K562 (cell line): Measurements from ENCODE around the gene PTPRE. TPM values are rescaled to one million over a fixed set of nuclear protein-coding genes. Genes with fewer than 3 reads are reported as not detected.

Experiments
- ATAC-seq: fragments of 200-7000 bp; cut with Tn5 transposase; 3 replicates; pipeline ENCODE4 v1.9.1; 2020; ENCODE audit warnings: moderate library complexity
- BruUV-seq: library from RNA; stranded (reverse); fragments of 400-500 nt; replicated peaks from 2 replicates; lab custom pipeline; 2021; lab: Mats Ljungman, UMichigan
- CTCF ChIA-PET: fragments of 300-600 bp; formaldehyde crosslinking; extraction: SDS; loops from one replicate; lab custom pipeline; 2021; ENCODE audit warnings: low intra/inter-chr PET ratio; lab: Yijun Ruan, JAX
- POLR2A ChIA-PET: fragments of 300-600, 350-650 bp; sonication (Branson Sonifier 250); formaldehyde crosslinking; extraction: SDS; loops from one replicate; lab custom pipeline; 2021; ENCODE audit warnings: antibody characterized with exemption, inconsistent platforms; lab: Yijun Ruan, JAX
- DNase-seq, 4 experiments: peaks; one replicate each; pipeline versions ENCODE4 v3.0.0 to v3.0.0-alpha.2; 2011 to 2018; ENCODE audit warnings: low spot score in 3 of 4, mixed read lengths in 3 of 4; ENCODE audit errors: extremely low read depth in 1 of 4
- FAIRE-seq: peaks from 2 replicates; lab custom pipeline; 2011; peaks lifted over from hg19 to GRCh38; lab: Jason Lieb, UNC
- H2AFZ ChIP-seq: 2 replicates; pipeline ENCODE4 v1.6.0; 2011; ENCODE audit warnings: low read depth, low read length, control low read depth, inconsistent platforms
- H3K27ac ChIP-seq: fragments of 200-600 bp; 3 replicates; pipeline ENCODE4 v1.8.0; 2011; ENCODE audit warnings: low read depth, mild to moderate bottlenecking, control low read depth, inconsistent platforms, low read length, moderate library complexity, mixed read lengths; ENCODE audit errors: extremely low read depth
- H3K27me3 ChIP-seq, 2 experiments: fragments of 300-600 bp in 1 of 2; 2 replicates in 1 of 2; 3 replicates in 1 of 2; pipeline versions ENCODE4 v1.6.0 to v1.8.0; 2011; ENCODE audit warnings: inconsistent platforms in 2 of 2, low read length in 2 of 2, mild to moderate bottlenecking in 1 of 2, mixed read lengths in 1 of 2, moderate library complexity in 1 of 2; ENCODE audit not compliant: control insufficient read depth in 2 of 2, insufficient read depth in 2 of 2
- H3K36me3 ChIP-seq: fragments of 300-600 bp; 3 replicates; pipeline ENCODE4 v1.8.0; 2011; ENCODE audit warnings: mild to moderate bottlenecking, low read length, inconsistent platforms; ENCODE audit not compliant: control insufficient read depth, insufficient read depth
- H3K4me1 ChIP-seq, 2 experiments: fragments of 200-600 bp in 1 of 2; replicated peaks in 1 of 2; 2 replicates in 1 of 2; 3 replicates in 1 of 2; pipeline versions ENCODE4 v1.5.1 to v1.8.0; 2011; ENCODE audit warnings: inconsistent platforms in 2 of 2, low read length in 2 of 2, mild to moderate bottlenecking in 1 of 2, mixed read lengths in 1 of 2, moderate library complexity in 1 of 2; ENCODE audit not compliant: control insufficient read depth in 2 of 2, insufficient read depth in 2 of 2
- H3K4me2 ChIP-seq: 2 replicates; pipeline ENCODE4 v1.6.1; 2011; ENCODE audit warnings: low read length, control low read depth, inconsistent platforms, mixed read lengths; ENCODE audit not compliant: insufficient read depth
- H3K4me3 ChIP-seq: fragments of 200-600 bp; sonication (generic), shearing (Covaris generic); 2 replicates; pipeline ENCODE4 v1.5.1; 2016; ENCODE audit warnings: control low read depth, inconsistent platforms
- H3K79me2 ChIP-seq: fragments of 200-600 bp; 3 replicates; pipeline ENCODE4 v1.8.0; 2011; ENCODE audit warnings: low read length, inconsistent platforms; ENCODE audit not compliant: control insufficient read depth, insufficient read depth
- H3K9ac ChIP-seq, 2 experiments: 2 replicates each; pipeline versions ENCODE4 v1.6.0 to v1.6.1; 2011; ENCODE audit warnings: low read depth in 2 of 2, low read length in 2 of 2, control low read depth in 1 of 2, inconsistent platforms in 1 of 2, mild to moderate bottlenecking in 1 of 2, mixed read lengths in 1 of 2; ENCODE audit not compliant: insufficient read depth in 1 of 2
- H3K9me1 ChIP-seq: one replicate; pipeline ENCODE4 v1.6.0; 2011; ENCODE audit warnings: inconsistent platforms, mild to moderate bottlenecking, low read length, moderate library complexity; ENCODE audit not compliant: control insufficient read depth, insufficient read depth
- H3K9me3 ChIP-seq: replicated peaks from 2 replicates; pipeline ENCODE4 v1.5.1; 2011; ENCODE audit warnings: low read depth, low read length, inconsistent platforms; ENCODE audit not compliant: control insufficient read depth, insufficient read depth
- H4K20me1 ChIP-seq: replicated peaks from 2 replicates; pipeline ENCODE4 v1.6.1; 2011; ENCODE audit warnings: low read length, inconsistent platforms, mixed read lengths; ENCODE audit not compliant: control insufficient read depth, insufficient read depth
- EZH2 ChIP-seq: IDR thresholded peaks from 2 replicates; pipeline ENCODE4 v1.6.1; 2012; ENCODE audit warnings: low read depth, mild to moderate bottlenecking, inconsistent platforms, low read length, borderline replicate concordance
- MAFK ChIP-seq: IDR thresholded peaks from 2 replicates; pipeline ENCODE4 v1.6.1; 2011; ENCODE audit warnings: low read length, improper control_type of control experiment
- STAG1 ChIP-seq: sonication (generic); formaldehyde crosslinking; IDR thresholded peaks from 2 replicates; pipeline ENCODE4 v1.5.0; 2020; ENCODE audit warnings: missing genetic modification reagents, borderline replicate concordance
- ZFPM2 ChIP-seq: fragments of 250-450 bp; sonication (Bioruptor Pico); IDR thresholded peaks from 2 replicates; pipeline ENCODE4 v1.5.1; 2022; ENCODE audit warnings: mild to moderate bottlenecking
- ZNF253 ChIP-seq: fragments of 250-450 bp; sonication (Bioruptor Pico); conservative IDR thresholded peaks from 2 replicates; pipeline ENCODE4 v1.6.1; 2021; ENCODE audit warnings: mild to moderate bottlenecking
- ZNF280B ChIP-seq: fragments of 250-450 bp; sonication (Bioruptor Pico); IDR thresholded peaks from 2 replicates; pipeline ENCODE4 v1.5.1; 2021; ENCODE audit warnings: mild to moderate bottlenecking
- ZNF407 ChIP-seq: fragments of 450-650 bp; IDR thresholded peaks from 2 replicates; pipeline ENCODE4 v1.6.1; 2016; ENCODE audit warnings: low read depth
- ZNF41 ChIP-seq: fragments of 250-450 bp; sonication (Bioruptor Pico); conservative IDR thresholded peaks from 2 replicates; pipeline ENCODE4 v1.4.0; 2020; ENCODE audit warnings: mild to moderate bottlenecking
- WGBS: fragments of 100-300 bp; shearing (Covaris generic); methylation state at CpG from one replicate; pipeline ENCODE4 v1.1.6; 2016; ENCODE audit warnings: low coverage, mixed read lengths; ENCODE audit not compliant: insufficient coverage; ENCODE audit errors: missing lambda C conversion rate; 5-methylcytosine and 5-hydroxymethylcytosine counted together
- in situ Hi-C: fragments of 300-500 bp; cut with MboI; formaldehyde crosslinking; loops from 4 replicates; pipeline ENCODE4 v1.15.0; 2018; ENCODE audit warnings: inconsistent platforms, mixed read lengths
- intact Hi-C: fragments of 100-400 bp; cut with micrococcal nuclease; formaldehyde crosslinking; loops from 2 replicates; pipeline ENCODE4 v1.14.2; 2022
- polyA plus RNA-seq, 8 experiments: library from polyadenylated mRNA; depleted of rRNA in 4 of 8; stranded (reverse) in 5 of 8; unstranded in 3 of 8; fragments of >200 nt; fragmentation: Nextera tagmentation in 2 of 8; fragmentation: Illumina TruSeq in 1 of 8; extraction: Ambion mirVana in 2 of 8; extraction: Trizol in 1 of 8; gene quantifications; 2 replicates each; pipeline versions ENCODE4 v1.2.1 to v1.2.3, GENCODE V29; 2011 to 2014; ENCODE audit warnings: inconsistent platforms in 1 of 8, missing spikeins in 1 of 8
- total RNA-seq, 7 experiments: library from RNA; depleted of rRNA in 6 of 7; stranded (reverse); fragments of >200 nt in 6 of 7; fragmentation: Illumina TruSeq in 2 of 7; extraction: Trizol in 2 of 7; gene quantifications; 2 replicates each; pipeline versions ENCODE4 v1.2.1 to v1.2.3, GENCODE V29; 2011 to 2021; ENCODE audit warnings: low replicate concordance in 1 of 7

PTPRE gene
- total and polyA plus RNA-seq, 9 of the 15 experiments (the other 6 are each of a cell fraction or from before 2014, with no cell fraction given), result 0.01 to 0.13 (median 0.04) TPM; not detected in 4

DNA sequence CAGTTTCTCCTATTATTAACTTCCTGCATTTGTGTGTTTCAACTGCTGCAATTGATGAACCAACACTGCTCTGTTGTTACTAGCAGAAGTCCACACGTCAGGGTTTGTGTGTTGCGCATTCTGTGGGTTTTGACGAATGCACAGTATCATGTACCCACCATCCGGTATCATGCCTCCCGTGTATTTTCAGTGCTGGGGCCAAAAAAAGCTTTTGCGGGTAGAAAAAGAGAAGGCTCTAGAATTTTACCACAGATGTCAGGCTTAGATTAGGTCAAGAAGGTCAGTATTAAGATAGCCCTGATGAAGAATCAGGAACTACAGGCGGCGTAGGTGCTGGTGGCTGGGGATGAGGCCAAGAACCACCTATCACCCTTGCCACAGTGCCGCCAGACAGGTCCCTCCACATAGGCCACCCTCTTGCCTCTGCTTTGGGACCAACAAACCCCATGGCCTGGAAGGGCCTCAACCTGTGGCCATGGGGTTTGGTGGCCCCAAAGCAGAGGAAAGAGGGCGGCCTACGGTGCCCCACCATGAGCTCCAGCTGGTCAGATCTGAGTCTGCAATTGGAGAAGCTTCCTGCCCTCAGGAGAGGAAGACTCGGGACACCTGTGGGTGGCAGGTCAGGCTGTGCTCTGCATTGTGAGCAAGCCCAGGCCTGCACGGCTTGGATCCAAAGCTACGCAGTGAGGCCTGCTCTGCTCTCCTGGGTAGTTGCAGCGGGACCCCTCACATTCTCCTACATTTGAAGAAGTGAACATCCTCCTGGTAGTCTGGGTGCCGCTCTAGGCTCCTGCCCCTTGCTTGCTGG, 147.5 kb downstream of the PTPRE start:
- Histone ChIP-seq H3K27ac (no peak overlapping the region), H3K36me3 (no peaks in the 10 kb centered on the region), H3K9ac (no peak overlapping the region), H3K9me3 (no peaks in the 10 kb centered on the region), H3K4me1 (no peaks in the 10 kb centered on the region), H3K9me1 (no peaks in the 10 kb centered on the region), H4K20me1 (no peaks in the 10 kb centered on the region), H3K79me2 (no peaks in the 10 kb centered on the region), H3K27me3 (peaks cover 0 to 40% of the 10 kb centered on the region in 2 experiments; a peak in 3 of 5 replicates), H3K4me2 (no peak overlapping the region), H2AFZ (no peak overlapping the region), H3K4me3 (no peak overlapping the region)
- POLR2A ChIA-PET, result interaction anchor here (0.6 kb wide), 1 partner anchor 76 kb away, joined by 3 read pairs; no protein-coding TSS in a partner anchor
- in situ Hi-C loops, result no loop called here
- no TSS peak for BruUV-seq
- 0% methylated on average over 13 of the region's 16 CpGs for WGBS
- intact Hi-C loops, result no loop called here
- TF ChIP-seq ZNF280B (CRISPR knock-in tag) (no peak), STAG1 (CRISPR knock-in tag) (no peak), ZNF407 (no peak), ZNF41 (CRISPR knock-in tag) (no peak), ZFPM2 (CRISPR knock-in tag) (no peak), EZH2 (no peak), ZNF253 (CRISPR knock-in tag) (no peak), MAFK (no peak)
- ATAC-seq (no peak), DNase-seq (no peak), FAIRE-seq (no peak)
- CTCF ChIA-PET, result no interaction called here
